ENCODE data around the gene BABAM1. TPM values are rescaled to one million over a fixed set of nuclear protein-coding genes. Genes with fewer than 3 reads are reported as not detected.

The BABAM1 gene
- total and polyA plus RNA-seq, 9 of the 15 experiments (the other 6 are each of a cell fraction or from before 2014, with no cell fraction given) = 14.7 to 160 (median 113) TPM

GRCh38 chr19:17226002-17226933 is 41.0 kb upstream of the BABAM1 start, which contains the start of gene OCEL1:
Gene OCEL1, plus strand, starts transcription at chr19:17226226. Its CDS starts 22 bp downstream, at chr19:17226248.
- ChIA-PET CTCF (ENCODE audit: low intra/inter-chr PET ratio) (no interaction called here), POLR2A (interaction anchor here (0.6 to 11.9 kb wide), 10 partner anchors 11 to 897 kb away, joined by 3 to 129 read pairs (median 4); partner anchors contain the start of genes BABAM1, NR2F6 and USE1)
- peaks cover 6 to 30% of the 10 kb centered on the region in 2 experiments; a peak in 4 of 5 replicates for H3K4me1 ChIP-seq (replicated peaks in 1 of 2; ENCODE audit: control insufficient read depth in 2 of 2, insufficient read depth in 2 of 2, low read length in 2 of 2)
- peaks cover 27% of the 10 kb centered on the region; the same call in 2 of the 3 replicates for H3K36me3 ChIP-seq (ENCODE audit: control insufficient read depth, insufficient read depth, low read length)
- ATAC-seq (peak; percentile 95), DNase-seq (ENCODE audit: extremely low read depth in 1 of 4, low spot score in 3 of 4) (peak; percentile 87 to 99 (median 90)), FAIRE-seq (peak; percentile 98)
- intact Hi-C loops (cut with micrococcal nuclease) = loop anchor here (5.0 kb wide), 1 partner anchor 41 kb away; the partner anchor contains the start of gene BABAM1
- H3K79me2 ChIP-seq (ENCODE audit: control insufficient read depth, insufficient read depth, low read length) = peaks cover 21% of the 10 kb centered on the region
- 0 out of 2 replicates have a peak, but pooled peaks cover 4% of the 10 kb centered on the region for H4K20me1 ChIP-seq (replicated peaks; ENCODE audit: control insufficient read depth, insufficient read depth, low read length)
- no peaks in the 10 kb centered on the region for H3K27me3 ChIP-seq (ENCODE audit: control insufficient read depth in 2 of 2, insufficient read depth in 2 of 2, low read length in 2 of 2)
- peak within 1 kb of the TSS; percentile 90 for H3K4me2 ChIP-seq (ENCODE audit: insufficient read depth, low read length)
- in situ Hi-C loops (cut with MboI) = no loop called here
- peak within 1 kb of the TSS; percentile 88 for H3K27ac ChIP-seq (ENCODE audit: extremely low read depth, low read depth, low read length)
- H3K9me3 ChIP-seq (replicated peaks; ENCODE audit: control insufficient read depth, insufficient read depth, low read depth, low read length) = no peaks in the 10 kb centered on the region
- BruUV-seq (replicated peaks) = no TSS peak
- H3K4me3 ChIP-seq = peak within 1 kb of the TSS; percentile 76
- H3K9ac ChIP-seq (ENCODE audit: insufficient read depth in 1 of 2, low read depth in 2 of 2, low read length in 2 of 2) = peak within 1 kb of the TSS; percentile 72 to 91
- WGBS (ENCODE audit: insufficient coverage, low coverage, missing lambda C conversion rate) = 2% methylated on average over 70 of the region's 90 CpGs
- H2AFZ ChIP-seq (ENCODE audit: low read depth, low read length) = peak within 1 kb of the TSS; percentile 95
- no peaks in the 10 kb centered on the region for H3K9me1 ChIP-seq (ENCODE audit: control insufficient read depth, insufficient read depth, low read length)
- TF ChIP-seq HMBOX1 (IDR thresholded peaks at IDR 0.05) (no peak), ZNF395 (CRISPR knock-in tag; IDR thresholded peaks at IDR 0.05) (no peak; the same call in 1 of the 2 replicates), DIDO1 (tag; IDR thresholded peaks at IDR 0.05; ENCODE audit: low read depth) (no peak), ELF4 (CRISPR knock-in tag; IDR thresholded peaks at IDR 0.05) (0 out of 2 replicates have a peak, but pooled peaks have one; percentile 54), PTTG1 (tag; IDR thresholded peaks at IDR 0.05; ENCODE audit: low read depth) (no peak)
- TF ChIP-seq, protein P1, sequence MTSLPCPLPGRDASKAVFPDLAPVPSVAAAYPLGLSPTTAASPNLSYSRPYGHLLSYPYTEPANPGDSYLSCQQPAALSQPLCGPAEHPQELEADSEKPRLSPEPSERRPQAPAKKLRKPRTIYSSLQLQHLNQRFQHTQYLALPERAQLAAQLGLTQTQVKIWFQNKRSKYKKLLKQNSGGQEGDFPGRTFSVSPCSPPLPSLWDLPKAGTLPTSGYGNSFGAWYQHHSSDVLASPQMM (CRISPR knock-in tag; IDR thresholded peaks at IDR 0.05) = no peak
- TF ChIP-seq, protein P2, sequence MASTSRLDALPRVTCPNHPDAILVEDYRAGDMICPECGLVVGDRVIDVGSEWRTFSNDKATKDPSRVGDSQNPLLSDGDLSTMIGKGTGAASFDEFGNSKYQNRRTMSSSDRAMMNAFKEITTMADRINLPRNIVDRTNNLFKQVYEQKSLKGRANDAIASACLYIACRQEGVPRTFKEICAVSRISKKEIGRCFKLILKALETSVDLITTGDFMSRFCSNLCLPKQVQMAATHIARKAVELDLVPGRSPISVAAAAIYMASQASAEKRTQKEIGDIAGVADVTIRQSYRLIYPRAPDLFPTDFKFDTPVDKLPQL (IDR thresholded peaks at IDR 0.05; ENCODE audit: extremely low read depth, insufficient read length) = peak; percentile 43
- TF ChIP-seq, protein P3, sequence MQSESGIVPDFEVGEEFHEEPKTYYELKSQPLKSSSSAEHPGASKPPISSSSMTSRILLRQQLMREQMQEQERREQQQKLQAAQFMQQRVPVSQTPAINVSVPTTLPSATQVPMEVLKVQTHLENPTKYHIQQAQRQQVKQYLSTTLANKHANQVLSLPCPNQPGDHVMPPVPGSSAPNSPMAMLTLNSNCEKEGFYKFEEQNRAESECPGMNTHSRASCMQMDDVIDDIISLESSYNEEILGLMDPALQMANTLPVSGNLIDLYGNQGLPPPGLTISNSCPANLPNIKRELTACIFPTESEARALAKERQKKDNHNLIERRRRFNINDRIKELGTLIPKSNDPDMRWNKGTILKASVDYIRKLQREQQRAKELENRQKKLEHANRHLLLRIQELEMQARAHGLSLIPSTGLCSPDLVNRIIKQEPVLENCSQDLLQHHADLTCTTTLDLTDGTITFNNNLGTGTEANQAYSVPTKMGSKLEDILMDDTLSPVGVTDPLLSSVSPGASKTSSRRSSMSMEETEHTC (IDR thresholded peaks at IDR 0.05) = 0 out of 2 replicates have a peak, but pooled peaks have one; percentile 31
- TF ChIP-seq, protein P4, sequence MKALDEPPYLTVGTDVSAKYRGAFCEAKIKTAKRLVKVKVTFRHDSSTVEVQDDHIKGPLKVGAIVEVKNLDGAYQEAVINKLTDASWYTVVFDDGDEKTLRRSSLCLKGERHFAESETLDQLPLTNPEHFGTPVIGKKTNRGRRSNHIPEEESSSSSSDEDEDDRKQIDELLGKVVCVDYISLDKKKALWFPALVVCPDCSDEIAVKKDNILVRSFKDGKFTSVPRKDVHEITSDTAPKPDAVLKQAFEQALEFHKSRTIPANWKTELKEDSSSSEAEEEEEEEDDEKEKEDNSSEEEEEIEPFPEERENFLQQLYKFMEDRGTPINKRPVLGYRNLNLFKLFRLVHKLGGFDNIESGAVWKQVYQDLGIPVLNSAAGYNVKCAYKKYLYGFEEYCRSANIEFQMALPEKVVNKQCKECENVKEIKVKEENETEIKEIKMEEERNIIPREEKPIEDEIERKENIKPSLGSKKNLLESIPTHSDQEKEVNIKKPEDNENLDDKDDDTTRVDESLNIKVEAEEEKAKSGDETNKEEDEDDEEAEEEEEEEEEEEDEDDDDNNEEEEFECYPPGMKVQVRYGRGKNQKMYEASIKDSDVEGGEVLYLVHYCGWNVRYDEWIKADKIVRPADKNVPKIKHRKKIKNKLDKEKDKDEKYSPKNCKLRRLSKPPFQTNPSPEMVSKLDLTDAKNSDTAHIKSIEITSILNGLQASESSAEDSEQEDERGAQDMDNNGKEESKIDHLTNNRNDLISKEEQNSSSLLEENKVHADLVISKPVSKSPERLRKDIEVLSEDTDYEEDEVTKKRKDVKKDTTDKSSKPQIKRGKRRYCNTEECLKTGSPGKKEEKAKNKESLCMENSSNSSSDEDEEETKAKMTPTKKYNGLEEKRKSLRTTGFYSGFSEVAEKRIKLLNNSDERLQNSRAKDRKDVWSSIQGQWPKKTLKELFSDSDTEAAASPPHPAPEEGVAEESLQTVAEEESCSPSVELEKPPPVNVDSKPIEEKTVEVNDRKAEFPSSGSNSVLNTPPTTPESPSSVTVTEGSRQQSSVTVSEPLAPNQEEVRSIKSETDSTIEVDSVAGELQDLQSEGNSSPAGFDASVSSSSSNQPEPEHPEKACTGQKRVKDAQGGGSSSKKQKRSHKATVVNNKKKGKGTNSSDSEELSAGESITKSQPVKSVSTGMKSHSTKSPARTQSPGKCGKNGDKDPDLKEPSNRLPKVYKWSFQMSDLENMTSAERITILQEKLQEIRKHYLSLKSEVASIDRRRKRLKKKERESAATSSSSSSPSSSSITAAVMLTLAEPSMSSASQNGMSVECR (CRISPR knock-in tag; IDR thresholded peaks at IDR 0.05) = peak; percentile 63; the same call in 1 of the 2 replicates

All from K562 (cell line).